ENCODE measurements around the gene CDH16. TPM values are rescaled to one million over a fixed set of nuclear protein-coding genes. Genes with fewer than 3 reads are reported as not detected.

Gene CDH16
- total RNA-seq, 1 donor from 2014 or later: not detected

DNA sequence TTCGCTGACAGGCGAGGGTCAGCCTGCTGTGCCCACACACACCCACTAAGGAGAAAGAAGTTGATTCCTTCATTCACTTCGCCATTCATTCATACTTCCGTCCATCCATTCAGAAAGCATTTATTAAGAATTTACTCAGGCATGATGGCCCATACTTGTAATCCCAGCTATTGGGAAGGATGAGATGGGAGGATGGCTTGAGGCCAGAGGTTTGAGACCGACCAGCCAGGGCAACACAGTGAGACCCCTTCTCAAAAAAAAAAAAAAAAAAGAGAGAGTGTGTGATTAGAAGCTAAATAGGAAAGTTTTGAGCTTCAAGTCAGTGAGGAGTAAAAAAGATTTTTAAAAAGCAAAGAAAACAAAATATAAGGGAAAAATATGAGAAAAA, 25.4 kb upstream of the CDH16 start:
- Histone ChIP-seq H3K79me2 (ENCODE audit: insufficient read depth, low read length) (no peaks in the 10 kb centered on the region), H3K4me3 (ENCODE audit: insufficient read depth, low read depth, low read length) (no peak overlapping the region), H3K4me1 (ENCODE audit: insufficient read depth, low read length) (peaks cover 9% of the 10 kb centered on the region), H3K27me3 (ENCODE audit: insufficient read depth, low read length) (peaks cover 8% of the 10 kb centered on the region), H4K20me1 (ENCODE audit: insufficient read depth, low read length) (peaks cover 24% of the 10 kb centered on the region), H3K27ac (ENCODE audit: low read depth, low read length) (no peak overlapping the region), H2AFZ (ENCODE audit: low read depth, low read length) (no peak overlapping the region), H3K36me3 (ENCODE audit: insufficient read depth, low read length) (peaks cover 13% of the 10 kb centered on the region), H3K4me2 (ENCODE audit: low read length) (no peak overlapping the region), H3K9ac (ENCODE audit: low read length) (no peak overlapping the region), H3K9me3 (ENCODE audit: insufficient read depth, low read depth, low read length) (no peaks in the 10 kb centered on the region)
- H3K36me3 Mint-ChIP-seq (ENCODE audit: low read depth, unreplicated experiment): peaks cover 31% of the 10 kb centered on the region
- TF ChIP-seq EZH2 (IDR thresholded peaks at IDR 0.05; ENCODE audit: insufficient read depth, low read length): no peak
- H3K9me3 Mint-ChIP-seq (ENCODE audit: unreplicated experiment): no peaks in the 10 kb centered on the region
- DNase-seq (ENCODE audit: low read depth) (no peak), FAIRE-seq (no peak)
- H3K27ac Mint-ChIP-seq (ENCODE audit: unreplicated experiment): no peak overlapping the region
- no peak overlapping the region for H3K4me3 Mint-ChIP-seq (ENCODE audit: unreplicated experiment)
- H3K27me3 Mint-ChIP-seq (ENCODE audit: low read depth, unreplicated experiment): peaks cover 13% of the 10 kb centered on the region
- no peaks in the 10 kb centered on the region for H3K4me1 Mint-ChIP-seq (ENCODE audit: low read depth, unreplicated experiment)

DNA sequence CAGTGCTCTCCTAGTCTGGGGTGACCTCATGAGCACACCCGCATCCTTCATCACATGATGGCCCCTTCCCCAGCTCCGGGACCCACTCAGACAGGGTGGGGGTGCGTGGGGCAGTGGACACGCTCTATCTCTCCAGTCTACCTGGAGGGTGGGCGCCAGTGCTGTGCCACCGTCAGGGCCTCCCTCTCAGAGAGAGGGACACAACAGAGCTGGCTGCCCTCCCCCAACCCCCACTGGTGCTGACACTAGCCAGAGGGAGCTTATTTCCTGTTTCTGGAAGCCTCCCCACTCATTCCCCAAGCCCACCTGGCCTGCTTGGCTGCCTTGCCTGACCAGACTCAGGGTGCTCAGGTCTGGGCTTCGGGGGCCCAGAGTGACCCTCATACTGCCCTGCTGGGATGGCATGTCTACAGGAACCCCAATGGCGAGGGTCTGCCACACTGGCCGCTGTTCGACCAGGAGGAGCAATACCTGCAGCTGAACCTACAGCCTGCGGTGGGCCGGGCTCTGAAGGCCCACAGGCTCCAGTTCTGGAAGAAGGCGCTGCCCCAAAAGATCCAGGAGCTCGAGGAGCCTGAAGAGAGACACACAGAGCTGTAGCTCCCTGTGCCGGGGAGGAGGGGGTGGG, 24.9 kb upstream of the CDH16 start:
- H3K36me3 ChIP-seq (ENCODE audit: insufficient read depth, low read length): peaks cover 13% of the 10 kb centered on the region
- no peaks in the 10 kb centered on the region for H3K79me2 ChIP-seq (ENCODE audit: insufficient read depth, low read length)
- Mint-ChIP-seq H3K4me3 (ENCODE audit: unreplicated experiment) (no peak overlapping the region), H3K27ac (ENCODE audit: unreplicated experiment) (no peak overlapping the region), H3K4me1 (ENCODE audit: low read depth, unreplicated experiment) (no peaks in the 10 kb centered on the region), H3K9me3 (ENCODE audit: unreplicated experiment) (no peaks in the 10 kb centered on the region), H3K36me3 (ENCODE audit: low read depth, unreplicated experiment) (peaks cover 33% of the 10 kb centered on the region), H3K27me3 (ENCODE audit: low read depth, unreplicated experiment) (peaks cover 11% of the 10 kb centered on the region)
- H3K9me3 ChIP-seq (ENCODE audit: insufficient read depth, low read depth, low read length): no peaks in the 10 kb centered on the region
- no peak overlapping the region for H3K4me3 ChIP-seq (ENCODE audit: insufficient read depth, low read depth, low read length)
- peaks cover 9% of the 10 kb centered on the region for H3K4me1 ChIP-seq (ENCODE audit: insufficient read depth, low read length)
- no peak overlapping the region for H3K4me2 ChIP-seq (ENCODE audit: low read length)
- no peak overlapping the region for H2AFZ ChIP-seq (ENCODE audit: low read depth, low read length)
- no peak overlapping the region for H3K9ac ChIP-seq (ENCODE audit: low read length)
- peaks cover 29% of the 10 kb centered on the region for H4K20me1 ChIP-seq (ENCODE audit: insufficient read depth, low read length)
- no peak for TF ChIP-seq EZH2 (IDR thresholded peaks at IDR 0.05; ENCODE audit: insufficient read depth, low read length)
- TF ChIP-seq, protein P1, sequence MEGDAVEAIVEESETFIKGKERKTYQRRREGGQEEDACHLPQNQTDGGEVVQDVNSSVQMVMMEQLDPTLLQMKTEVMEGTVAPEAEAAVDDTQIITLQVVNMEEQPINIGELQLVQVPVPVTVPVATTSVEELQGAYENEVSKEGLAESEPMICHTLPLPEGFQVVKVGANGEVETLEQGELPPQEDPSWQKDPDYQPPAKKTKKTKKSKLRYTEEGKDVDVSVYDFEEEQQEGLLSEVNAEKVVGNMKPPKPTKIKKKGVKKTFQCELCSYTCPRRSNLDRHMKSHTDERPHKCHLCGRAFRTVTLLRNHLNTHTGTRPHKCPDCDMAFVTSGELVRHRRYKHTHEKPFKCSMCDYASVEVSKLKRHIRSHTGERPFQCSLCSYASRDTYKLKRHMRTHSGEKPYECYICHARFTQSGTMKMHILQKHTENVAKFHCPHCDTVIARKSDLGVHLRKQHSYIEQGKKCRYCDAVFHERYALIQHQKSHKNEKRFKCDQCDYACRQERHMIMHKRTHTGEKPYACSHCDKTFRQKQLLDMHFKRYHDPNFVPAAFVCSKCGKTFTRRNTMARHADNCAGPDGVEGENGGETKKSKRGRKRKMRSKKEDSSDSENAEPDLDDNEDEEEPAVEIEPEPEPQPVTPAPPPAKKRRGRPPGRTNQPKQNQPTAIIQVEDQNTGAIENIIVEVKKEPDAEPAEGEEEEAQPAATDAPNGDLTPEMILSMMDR (IDR thresholded peaks at IDR 0.05; ENCODE audit: insufficient read depth, low read depth, low read length): no peak
- no peak for DNase-seq (ENCODE audit: low read depth)
- peaks cover 5% of the 10 kb centered on the region for H3K27me3 ChIP-seq (ENCODE audit: insufficient read depth, low read length)
- no peak overlapping the region for H3K27ac ChIP-seq (ENCODE audit: low read depth, low read length)
- FAIRE-seq: no peak

DNA sequence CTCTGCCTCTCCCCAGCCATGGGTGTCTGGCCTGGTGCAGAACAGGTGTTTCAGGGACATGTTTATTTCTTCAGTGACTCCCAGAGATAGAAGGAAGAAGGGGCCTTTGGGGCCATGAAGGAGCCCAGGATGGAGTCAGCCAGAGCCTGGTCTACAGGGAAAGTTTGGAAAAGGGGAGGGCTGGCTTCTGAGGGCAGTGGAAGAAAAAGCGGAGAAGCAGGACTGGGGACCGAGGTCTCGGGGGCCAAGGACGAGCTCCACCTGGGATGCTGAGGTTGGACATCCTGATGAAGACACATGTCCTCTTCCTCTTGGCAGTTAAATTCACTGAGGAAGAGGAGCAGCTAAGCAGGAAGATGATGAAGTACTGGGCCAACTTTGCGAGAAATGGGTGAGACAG, 24.3 kb upstream of the CDH16 start:
- Mint-ChIP-seq H3K4me3 (ENCODE audit: unreplicated experiment) (no peak overlapping the region), H3K9me3 (ENCODE audit: unreplicated experiment) (no peaks in the 10 kb centered on the region), H3K4me1 (ENCODE audit: low read depth, unreplicated experiment) (no peaks in the 10 kb centered on the region), H3K27ac (ENCODE audit: unreplicated experiment) (no peak overlapping the region), H3K36me3 (ENCODE audit: low read depth, unreplicated experiment) (peaks cover 33% of the 10 kb centered on the region), H3K27me3 (ENCODE audit: low read depth, unreplicated experiment) (peaks cover 7% of the 10 kb centered on the region)
- Histone ChIP-seq H4K20me1 (ENCODE audit: insufficient read depth, low read length) (peaks cover 35% of the 10 kb centered on the region), H3K36me3 (ENCODE audit: insufficient read depth, low read length) (peaks cover 13% of the 10 kb centered on the region), H3K4me1 (ENCODE audit: insufficient read depth, low read length) (peaks cover 3% of the 10 kb centered on the region), H3K4me2 (ENCODE audit: low read length) (no peak overlapping the region), H3K9ac (ENCODE audit: low read length) (no peak overlapping the region), H3K9me3 (ENCODE audit: insufficient read depth, low read depth, low read length) (no peaks in the 10 kb centered on the region), H3K79me2 (ENCODE audit: insufficient read depth, low read length) (no peaks in the 10 kb centered on the region), H3K27me3 (ENCODE audit: insufficient read depth, low read length) (peaks cover under 1% of the 10 kb centered on the region), H3K27ac (ENCODE audit: low read depth, low read length) (no peak overlapping the region), H3K4me3 (ENCODE audit: insufficient read depth, low read depth, low read length) (no peak overlapping the region), H2AFZ (ENCODE audit: low read depth, low read length) (no peak overlapping the region)
- TF ChIP-seq, protein P1 (IDR thresholded peaks at IDR 0.05; ENCODE audit: insufficient read depth, low read depth, low read length): no peak
- no peak for FAIRE-seq
- no peak for DNase-seq (ENCODE audit: low read depth)
